ENCODE results near the gene SIRPG. TPM values are rescaled to one million over a fixed set of nuclear protein-coding genes. Genes with fewer than 3 reads are reported as not detected.
A peak's percentile ranks its signal among the peaks of the same experiment; 100 is the strongest.

Gene SIRPG
- total RNA-seq, 2 experiments from 2014 or later, result 28.0 to 28.3 TPM

- intact Hi-C loops (cut with DNase I, micrococcal nuclease), result no loop called here
- Mint-ChIP-seq H3K4me1 (ENCODE audit: low read depth) (no peaks in the 10 kb centered on the region), H3K4me3 (no peak overlapping the region), H3K9me3 (no peaks in the 10 kb centered on the region), H3K27ac (no peak overlapping the region), H3K27me3 (no peaks in the 10 kb centered on the region), H3K36me3 (ENCODE audit: low read depth) (no peaks in the 10 kb centered on the region)
- H3K4me1 ChIP-seq (ENCODE audit: insufficient read depth, low read length), result peaks cover 21% of the 10 kb centered on the region
- peak overlapping the region; percentile 14 for H3K4me3 ChIP-seq (ENCODE audit: low read length)
- no peaks in the 10 kb centered on the region for H3K9me3 ChIP-seq (ENCODE audit: control insufficient read depth in 1 of 2, insufficient read depth in 1 of 2, low read length in 2 of 2)
- no peaks in the 10 kb centered on the region for H3K36me3 ChIP-seq (ENCODE audit: insufficient read depth, low read length)
- H3K27me3 ChIP-seq (ENCODE audit: control insufficient read depth in 1 of 2, insufficient read depth in 2 of 2, low read length in 2 of 2), result no peaks in the 10 kb centered on the region
- ChIA-PET CTCF (no interaction called here), POLR2A (no interaction called here)
- H3K27ac ChIP-seq (ENCODE audit: low read depth in 1 of 2, low read length in 2 of 2), result peak overlapping the region; percentile 29 to 64
- TF ChIP-seq, protein P1, sequence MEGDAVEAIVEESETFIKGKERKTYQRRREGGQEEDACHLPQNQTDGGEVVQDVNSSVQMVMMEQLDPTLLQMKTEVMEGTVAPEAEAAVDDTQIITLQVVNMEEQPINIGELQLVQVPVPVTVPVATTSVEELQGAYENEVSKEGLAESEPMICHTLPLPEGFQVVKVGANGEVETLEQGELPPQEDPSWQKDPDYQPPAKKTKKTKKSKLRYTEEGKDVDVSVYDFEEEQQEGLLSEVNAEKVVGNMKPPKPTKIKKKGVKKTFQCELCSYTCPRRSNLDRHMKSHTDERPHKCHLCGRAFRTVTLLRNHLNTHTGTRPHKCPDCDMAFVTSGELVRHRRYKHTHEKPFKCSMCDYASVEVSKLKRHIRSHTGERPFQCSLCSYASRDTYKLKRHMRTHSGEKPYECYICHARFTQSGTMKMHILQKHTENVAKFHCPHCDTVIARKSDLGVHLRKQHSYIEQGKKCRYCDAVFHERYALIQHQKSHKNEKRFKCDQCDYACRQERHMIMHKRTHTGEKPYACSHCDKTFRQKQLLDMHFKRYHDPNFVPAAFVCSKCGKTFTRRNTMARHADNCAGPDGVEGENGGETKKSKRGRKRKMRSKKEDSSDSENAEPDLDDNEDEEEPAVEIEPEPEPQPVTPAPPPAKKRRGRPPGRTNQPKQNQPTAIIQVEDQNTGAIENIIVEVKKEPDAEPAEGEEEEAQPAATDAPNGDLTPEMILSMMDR (IDR thresholded peaks at IDR 0.05), result no peak
- DNase-seq, result peak in 2 of 14 experiments; percentile 9 to 27
- ATAC-seq (ENCODE audit: poor library complexity), result no peak
These were observed 69.6 kb downstream of the SIRPG start for GRCh38 chr20:1587781-1588532.

GRCh38 chr20:1579488-1579887, 78.1 kb downstream of the SIRPG start:
- intact Hi-C loops (cut with DNase I, micrococcal nuclease), result no loop called here
- POLR2A ChIA-PET, result no interaction called here

More at GRCh38 chr20:1579488-1579887, 78.1 kb downstream of the SIRPG start:
- CTCF ChIA-PET, result no interaction called here
- Histone ChIP-seq H3K36me3 (ENCODE audit: insufficient read depth, low read length) (no peaks in the 10 kb centered on the region), H3K9me3 (ENCODE audit: control insufficient read depth in 1 of 2, insufficient read depth in 1 of 2, low read length in 2 of 2) (no peaks in the 10 kb centered on the region), H3K4me3 (ENCODE audit: low read length) (no peak overlapping the region), H3K27me3 (ENCODE audit: control insufficient read depth in 1 of 2, insufficient read depth in 2 of 2, low read length in 2 of 2) (no peaks in the 10 kb centered on the region), H3K4me1 (ENCODE audit: insufficient read depth, low read length) (no peaks in the 10 kb centered on the region), H3K27ac (ENCODE audit: low read depth in 1 of 2, low read length in 2 of 2) (no peak overlapping the region)
- Mint-ChIP-seq H3K36me3 (ENCODE audit: low read depth) (peaks cover 8% of the 10 kb centered on the region), H3K27ac (no peak overlapping the region), H3K4me1 (ENCODE audit: low read depth) (no peaks in the 10 kb centered on the region), H3K27me3 (no peaks in the 10 kb centered on the region), H3K4me3 (no peak overlapping the region), H3K9me3 (no peaks in the 10 kb centered on the region)
- DNase-seq, result no peak
- TF ChIP-seq, protein P1 (IDR thresholded peaks at IDR 0.05), result no peak
- no peak for ATAC-seq (ENCODE audit: poor library complexity)

Other genes starting within 250 kb of the SIRPG start
- 10 to 100 TPM; 53.2 to 53.4 TPM for gene NSFL1C, start 190.9 kb downstream of the SIRPG start, total RNA-seq
- under 1 TPM; 0.20 to 0.49 TPM for gene SIRPB2, start 166.4 kb downstream of the SIRPG start, total RNA-seq
- gene SIRPD, start 100.1 kb downstream of the SIRPG start, total RNA-seq, result under 1 TPM; 0.28 to 0.55 TPM
- 1 to 10 TPM; 7.8 to 8.6 TPM for gene SIRPB1, start 37.8 kb downstream of the SIRPG start, total RNA-seq
- gene SIRPA, start 237.6 kb upstream of the SIRPG start, total RNA-seq, result under 1 TPM; 0.60 to 0.64 TPM

Data from CD4-positive, alpha-beta T cell (primary cell).